RPMI7951 (cell line): ENCODE data around the gene NOXRED1. TPM values are rescaled to one million over a fixed set of nuclear protein-coding genes. Genes with fewer than 3 reads are reported as not detected.
"Not testable (repeated sequence)": the region's sequence is repeated elsewhere in the genome, so short reads cannot be mapped to it uniquely, and the experiment has no call there.

Experiments
- DNase-seq: peaks from one replicate; pipeline ENCODE4 v3.0.0-alpha.2; 2012; ENCODE audit warnings: low read depth
- total RNA-seq: library from RNA; depleted of rRNA; stranded (reverse); fragments of >200 nt; shearing (Covaris generic); gene quantifications from 2 replicates; pipeline ENCODE4 v1.2.3, GENCODE V29; 2014; rRNA removed

Gene NOXRED1, protein sequence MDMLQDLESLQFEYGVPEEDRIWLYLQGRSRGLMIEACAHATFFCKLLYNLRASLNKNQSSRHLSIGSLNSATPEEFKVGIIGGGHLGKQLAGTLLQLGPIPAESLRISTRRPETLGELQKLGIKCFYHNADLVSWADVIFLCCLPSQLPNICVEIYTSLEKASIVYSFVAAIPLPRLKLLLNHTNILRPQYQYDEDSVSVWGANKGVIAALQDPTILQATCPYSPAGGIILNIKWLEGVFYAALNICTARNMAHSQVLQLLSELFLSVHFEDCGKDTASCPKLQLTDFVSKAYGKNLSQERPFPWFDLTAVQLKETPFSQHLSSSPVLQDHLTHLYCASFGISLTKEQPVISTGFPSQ
- not detected in 2 replicates for total RNA-seq

DNA sequence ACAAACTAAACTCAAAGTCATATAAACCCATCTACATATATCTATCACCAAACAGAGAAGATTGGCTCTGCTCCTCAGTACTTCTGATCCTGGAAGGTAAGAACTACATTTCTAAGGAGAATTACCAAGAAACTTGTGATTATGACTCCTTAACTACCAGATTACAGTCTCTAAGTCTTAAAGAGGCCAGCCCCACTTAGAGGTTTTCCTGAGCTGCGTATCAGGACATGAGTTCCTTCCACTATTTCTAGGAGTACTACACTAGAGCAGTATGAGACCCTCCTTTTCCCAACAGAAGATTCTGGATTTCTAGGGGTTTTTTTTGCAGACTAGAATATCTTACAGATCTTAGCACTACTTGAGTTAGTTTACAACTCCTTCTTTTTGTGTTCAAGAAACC is at the start of gene NOXRED1:
Gene NOXRED1 (minus strand): TSS at position 101 of the 400 bp plus-strand sequence. CDS start 634 bp downstream, outside the sequence.
- no peak for DNase-seq

DNA sequence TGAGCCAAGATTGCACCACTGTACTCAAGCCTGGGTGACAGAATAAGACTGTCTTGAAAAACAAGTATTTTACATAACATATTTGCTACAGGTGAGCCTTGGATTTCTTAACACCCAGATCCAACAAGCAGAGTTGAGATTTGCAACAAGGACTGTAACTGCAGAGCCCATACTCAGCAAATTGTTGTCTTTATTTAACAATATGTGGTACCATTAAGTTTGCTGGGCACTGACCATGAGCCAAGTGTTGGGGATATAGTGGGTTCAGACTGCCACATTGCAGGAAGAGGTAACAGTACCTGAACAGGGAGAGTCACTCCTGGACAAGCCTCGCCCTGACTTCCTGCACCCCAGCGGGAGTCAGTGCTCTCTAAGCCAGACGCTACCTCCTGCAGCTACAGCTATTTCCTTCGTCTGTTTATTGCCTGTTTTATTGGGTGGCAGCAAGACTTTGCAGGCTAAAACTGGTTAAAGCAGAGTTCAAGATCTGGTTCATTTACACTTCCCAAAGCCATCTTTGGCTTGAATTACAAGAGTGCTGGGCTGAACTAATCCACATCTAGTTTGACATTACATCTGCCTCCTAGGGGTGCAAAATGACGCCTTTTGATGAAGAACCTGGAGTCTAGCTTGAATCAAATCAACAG is 47.0 kb upstream of the NOXRED1 start:
- no peak for DNase-seq

DNA sequence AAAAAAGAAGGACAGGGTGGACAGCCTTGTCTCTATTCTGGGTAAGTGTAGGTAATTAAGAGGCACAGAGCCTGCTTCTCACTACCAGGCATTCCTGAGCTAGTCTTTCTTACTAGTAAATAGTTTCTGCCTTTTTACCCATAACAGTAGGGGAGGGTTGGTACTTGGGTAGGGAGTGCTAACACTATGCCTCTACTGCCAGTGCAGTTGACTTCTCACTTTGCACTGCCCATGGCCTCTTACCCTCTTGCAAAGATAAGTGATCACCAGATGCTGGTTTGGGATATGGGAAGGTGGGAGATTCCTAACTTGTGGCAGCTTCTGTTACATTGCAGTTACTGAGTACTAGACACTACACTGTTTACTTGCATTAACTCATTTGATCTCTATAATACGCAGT is 46.2 kb upstream of the NOXRED1 start:
- DNase-seq = no peak

DNA sequence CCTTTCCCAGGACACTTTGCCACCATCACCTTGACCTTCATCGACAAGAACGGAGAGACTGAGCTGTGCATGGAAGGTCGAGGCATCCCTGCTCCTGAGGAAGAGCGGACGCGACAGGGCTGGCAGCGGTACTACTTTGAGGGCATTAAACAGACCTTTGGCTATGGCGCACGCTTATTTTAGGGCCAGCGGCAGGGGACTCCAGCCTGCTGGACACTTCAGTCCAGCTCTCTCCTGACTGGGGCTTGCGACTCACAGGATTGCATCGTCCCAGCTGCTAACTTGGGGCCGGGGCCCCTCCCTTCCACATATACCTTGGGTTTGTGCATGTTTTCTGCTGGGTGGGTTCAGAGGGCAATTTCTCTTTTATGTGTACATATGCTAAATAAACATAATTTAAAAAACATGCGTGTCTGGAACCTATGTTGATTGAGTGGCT is 45.8 kb upstream of the NOXRED1 start:
- no peak for DNase-seq

DNA sequence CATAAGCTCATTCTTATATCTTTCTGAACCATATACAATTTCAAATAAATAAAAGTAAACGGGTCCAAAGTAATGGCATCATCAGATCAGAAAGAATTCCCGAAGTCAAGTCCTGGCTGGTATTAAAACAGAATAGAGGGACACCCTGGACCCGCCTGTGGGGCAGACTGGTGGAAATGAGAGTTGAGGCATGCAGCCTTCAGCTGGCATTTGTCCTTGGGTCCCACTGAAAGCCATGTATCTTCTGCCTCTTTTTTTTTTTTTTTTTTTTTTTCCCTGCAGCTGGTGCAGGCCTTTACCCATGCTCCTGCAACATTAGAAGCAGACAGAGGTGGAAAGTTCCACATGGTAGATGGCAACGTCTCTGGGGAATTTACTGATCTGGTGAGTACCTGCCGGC is 44.5 kb upstream of the NOXRED1 start:
- DNase-seq = no peak

DNA sequence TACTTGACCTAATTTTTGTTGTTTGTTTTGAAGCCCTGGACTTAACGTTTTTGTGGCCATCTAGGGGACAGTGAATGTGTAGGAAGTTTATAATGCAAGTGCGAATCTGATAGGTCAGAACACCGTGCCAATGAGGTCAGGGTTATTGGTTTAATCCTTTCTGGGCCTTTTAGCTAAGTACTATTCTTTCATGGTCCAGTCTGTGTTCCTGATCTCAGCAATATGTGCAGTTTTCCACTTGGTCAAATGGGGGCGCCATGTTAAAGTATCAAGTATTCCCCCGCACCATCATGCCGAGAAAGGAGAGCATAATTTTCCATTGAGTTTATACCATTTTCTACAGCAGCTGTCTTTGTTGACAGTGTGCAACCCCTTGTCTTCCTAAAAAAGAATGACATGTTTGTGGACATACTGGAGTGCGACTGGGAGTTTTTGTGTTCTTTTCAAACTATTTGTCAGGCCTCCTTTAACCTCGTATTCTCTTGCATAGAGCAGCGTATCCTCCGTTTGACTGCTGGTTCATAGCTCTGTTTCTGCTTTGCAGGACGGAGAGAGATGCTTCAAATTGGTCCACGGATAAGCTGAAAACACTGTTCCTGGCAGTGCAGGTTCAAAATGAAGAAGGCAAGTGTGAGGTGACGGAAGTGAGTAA is 35.9 kb upstream of the NOXRED1 start:
- DNase-seq = peak; percentile 54

DNA sequence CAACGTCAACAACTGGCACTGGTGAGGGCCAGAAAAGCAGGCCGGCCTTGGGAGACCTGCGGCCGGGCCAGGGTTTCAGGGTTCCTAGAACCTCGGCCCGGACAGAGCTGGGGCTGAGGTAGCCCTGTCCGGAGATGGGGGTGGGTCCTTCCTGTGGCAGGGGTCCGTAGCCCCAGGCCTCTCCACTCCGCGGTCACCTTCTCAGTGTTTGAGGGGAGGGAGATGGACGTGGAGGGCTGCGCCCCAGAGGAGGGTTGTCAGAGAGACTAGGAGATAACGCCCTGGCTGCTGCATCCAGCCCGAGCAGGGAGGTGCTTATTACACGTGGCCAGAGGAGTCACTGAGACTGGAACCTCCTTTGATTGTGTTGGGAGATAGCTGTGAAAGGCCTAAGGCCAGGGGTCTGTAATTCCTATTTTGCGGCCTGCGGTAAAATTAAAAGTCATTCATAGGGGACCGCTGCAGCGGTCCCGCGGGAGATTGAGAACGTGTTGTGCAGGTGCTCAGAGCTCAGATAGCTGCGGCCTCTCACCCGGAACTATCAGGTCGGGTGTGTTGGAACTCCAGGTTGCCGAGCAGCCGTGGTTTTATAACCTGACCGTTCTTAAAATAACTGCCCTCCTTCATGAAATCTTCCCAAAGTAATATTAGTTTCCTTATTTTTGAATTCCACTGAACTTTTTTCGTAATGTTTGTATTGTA is 35.1 kb upstream of the NOXRED1 start:
- DNase-seq = peak; percentile 46

DNA sequence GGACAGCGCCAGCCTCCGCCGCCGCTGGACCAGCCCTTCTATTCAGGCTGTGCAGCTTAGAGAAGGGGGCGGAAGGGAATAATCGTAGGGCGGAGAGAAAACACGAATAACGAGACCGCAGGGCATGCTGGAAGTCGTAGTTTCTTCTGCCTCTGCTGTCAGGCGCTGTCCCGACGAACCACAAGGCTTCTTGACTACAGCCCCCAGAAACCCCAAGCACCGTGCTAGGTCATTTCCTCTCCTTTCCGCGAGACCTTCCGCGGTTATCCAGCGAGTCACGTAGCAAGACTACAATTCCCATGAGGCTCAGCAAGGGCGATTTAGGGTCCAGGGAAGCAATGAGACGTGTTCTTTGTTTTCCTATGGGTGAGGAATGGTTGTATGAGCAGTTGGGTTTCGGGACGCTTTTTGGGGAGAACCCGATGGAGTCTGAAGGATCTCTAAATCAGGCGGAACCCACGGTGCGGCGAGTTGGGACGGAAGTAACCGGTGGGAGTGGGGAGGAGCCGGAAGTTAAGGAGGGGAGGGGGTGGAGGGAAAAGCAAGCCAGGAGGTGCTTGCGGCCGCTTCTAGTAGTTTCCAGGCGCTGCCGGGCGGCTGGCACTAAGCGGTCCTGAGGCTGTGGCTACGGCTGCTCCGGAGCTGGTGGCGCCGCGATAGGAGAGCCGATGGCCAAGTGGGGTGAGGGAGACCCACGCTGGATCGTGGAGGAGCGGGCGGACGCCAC is 34.4 kb upstream of the NOXRED1 start, which contains the start of the genes AHSA1 and VIPAS39:
Gene AHSA1 (plus strand): TSS at position 572 of the 727 bp plus-strand sequence. CDS start 97 bp downstream, at position 669.
Gene VIPAS39 (minus strand): TSS at position 80 of the 727 bp plus-strand sequence. CDS start 3,499 bp downstream, outside the sequence.
- DNase-seq = peak; percentile 98

DNA sequence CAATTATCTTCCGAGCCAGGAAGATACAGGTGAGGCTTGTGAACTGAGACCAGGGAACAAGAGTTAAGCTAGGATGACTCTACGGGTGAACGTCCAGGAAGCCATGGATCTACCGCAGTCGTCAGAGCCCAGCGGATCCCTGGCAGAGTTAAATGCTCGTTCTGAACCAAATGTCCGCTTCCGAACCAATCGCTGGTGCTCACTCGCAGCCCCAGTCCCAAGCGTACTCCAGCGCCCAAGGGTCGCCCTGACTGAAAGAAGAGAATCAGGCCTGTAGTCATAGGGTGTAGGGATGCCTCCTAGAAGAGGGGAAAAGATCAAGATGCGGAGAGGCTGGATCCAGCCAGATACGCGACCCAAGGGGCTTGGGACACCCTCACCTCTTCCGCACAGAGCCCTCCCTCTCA is 33.8 kb upstream of the NOXRED1 start:
- DNase-seq = no peak

DNA sequence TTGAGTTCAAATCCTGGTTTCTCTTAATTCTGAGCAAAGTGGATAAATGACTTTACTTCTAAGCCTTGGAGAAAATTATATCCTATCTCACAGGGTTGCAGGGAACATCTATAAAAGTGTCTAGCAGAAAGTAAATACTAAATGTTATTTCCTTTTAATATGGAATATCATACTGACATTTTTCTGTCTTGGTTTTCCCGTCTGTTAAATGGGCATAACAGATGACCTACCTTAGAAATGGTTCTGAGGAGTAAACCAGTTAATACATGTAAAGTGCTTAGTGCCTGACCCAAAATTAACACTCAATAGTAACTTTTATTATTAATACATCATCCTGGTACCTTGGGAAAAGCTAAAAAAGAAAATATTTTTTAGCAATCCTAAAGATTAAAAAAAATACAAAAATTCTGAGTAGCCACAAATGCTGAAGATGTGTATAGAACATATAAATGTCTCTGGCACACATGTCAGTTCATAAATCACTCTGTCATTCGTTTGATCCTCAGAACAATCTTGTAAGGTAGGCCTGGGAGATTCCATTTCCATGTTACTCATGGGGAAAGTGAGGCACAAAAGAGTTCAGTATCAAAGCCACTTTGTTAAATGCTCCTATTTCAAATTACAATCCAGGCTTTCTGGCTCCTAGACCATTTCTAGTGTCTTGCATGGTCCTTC is 32.8 kb upstream of the NOXRED1 start:
- no peak for DNase-seq

DNA sequence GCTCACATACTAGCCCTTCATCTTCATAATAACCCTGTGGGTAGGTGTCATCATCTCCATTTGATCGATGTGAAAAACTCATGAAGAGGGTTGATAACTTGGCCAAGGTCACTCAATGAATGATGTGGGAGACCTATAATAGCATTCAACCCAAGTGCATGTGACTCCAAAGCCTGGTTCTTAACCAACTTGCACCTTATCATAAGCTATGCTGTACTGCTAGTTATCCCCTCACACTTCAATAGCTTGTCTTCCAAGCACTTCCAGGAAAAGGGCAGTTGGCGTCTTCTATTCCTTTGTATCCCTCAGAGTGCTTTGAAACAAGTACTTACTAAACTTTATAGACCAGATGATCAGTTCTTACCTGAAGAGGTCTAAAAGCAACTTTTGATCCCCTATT is 18.9 kb upstream of the NOXRED1 start:
- no peak for DNase-seq

DNA sequence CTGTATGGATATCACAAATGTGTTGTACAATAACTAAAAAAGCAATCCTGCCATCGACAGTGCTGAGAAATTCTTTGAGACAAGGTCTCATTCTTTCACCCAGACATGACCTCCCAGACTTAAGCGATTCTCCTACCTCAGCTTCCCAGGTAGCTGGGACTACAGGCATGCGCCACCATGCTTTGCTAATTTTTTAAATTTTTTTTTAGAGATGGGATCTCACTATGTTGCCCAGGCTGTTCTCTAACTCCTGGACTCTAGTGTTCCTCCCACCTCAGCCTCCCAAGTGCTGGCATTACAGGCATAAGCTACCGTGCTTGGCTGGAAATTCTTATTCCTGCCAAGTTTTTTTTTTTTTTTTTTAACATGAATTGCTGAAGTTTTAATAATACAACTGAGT is 16.5 kb upstream of the NOXRED1 start:
- no peak for DNase-seq

DNA sequence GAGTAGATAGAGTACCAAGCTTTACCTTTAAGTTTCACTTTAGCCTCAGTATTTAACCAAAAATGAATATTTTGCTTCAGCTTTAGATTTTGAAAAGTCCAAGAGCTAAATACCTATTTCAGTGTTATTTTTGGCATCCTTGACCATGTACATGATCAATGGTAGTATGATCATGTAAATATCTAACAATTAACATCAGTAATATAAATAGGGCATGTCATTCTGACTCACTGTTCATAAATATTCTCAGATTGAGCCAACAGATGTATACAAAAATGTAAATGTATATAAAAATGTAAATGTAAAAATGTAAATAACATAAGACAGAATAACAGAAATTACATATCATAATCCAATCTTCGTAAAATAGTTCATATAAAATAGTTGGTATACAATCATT is 15.3 kb upstream of the NOXRED1 start:
- no peak for DNase-seq

DNA sequence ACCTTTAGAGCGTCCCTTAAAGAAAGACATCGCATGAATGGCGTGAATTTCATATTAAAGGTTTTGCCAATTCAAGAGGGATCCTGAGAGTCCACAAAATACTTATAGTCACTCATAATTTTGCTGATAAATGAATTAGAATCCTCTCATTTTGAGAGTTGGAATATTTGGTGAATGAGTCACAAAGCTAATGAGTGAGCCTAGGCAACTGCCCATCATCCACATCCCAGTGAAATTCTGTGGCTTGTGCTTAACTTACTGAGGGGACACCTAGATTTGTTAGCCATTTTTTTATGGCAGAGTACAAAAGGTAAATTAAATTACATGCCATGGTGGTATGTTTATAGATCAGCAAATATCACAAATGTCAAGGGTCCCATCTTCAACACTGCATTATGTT is 12.7 kb upstream of the NOXRED1 start:
- peak; percentile 18 for DNase-seq

DNA sequence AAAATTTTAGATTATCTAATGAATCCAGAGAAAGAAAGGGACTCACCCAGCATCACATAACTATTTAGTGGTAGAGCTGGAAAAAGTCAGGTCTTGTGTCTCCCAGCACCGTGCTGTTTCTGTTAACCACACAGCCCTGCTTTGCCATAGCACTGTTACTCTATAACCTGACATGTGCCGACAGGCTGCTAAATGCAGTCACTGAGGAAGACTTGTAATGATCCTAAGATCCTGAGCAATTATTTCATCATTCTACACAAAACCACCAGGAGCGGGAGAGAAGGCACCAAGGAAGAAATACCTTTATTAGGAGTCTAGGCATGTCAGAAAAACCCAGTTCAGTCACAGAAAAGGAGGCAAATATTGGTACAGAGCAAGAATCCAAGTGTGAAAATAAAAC is 3.1 kb upstream of the NOXRED1 start:
- DNase-seq = no peak

DNA sequence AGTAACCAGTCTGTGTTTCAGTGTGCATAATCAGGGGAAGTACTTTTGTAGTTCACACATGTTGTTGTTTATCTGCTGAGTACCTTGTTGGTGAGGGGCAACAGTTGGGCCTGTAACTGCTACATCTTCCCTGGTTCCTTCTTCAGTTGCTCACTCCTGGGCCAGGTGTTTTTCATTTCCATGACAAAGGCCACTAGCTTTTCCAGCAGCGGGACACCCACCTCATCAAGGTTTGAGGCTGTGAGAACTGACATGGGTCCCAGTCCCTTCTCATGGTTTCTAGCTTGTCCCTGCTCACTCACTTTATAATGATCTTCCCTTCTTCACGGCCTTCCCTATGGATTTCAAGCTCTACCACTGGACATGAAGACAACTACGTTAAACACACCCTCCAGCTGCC is 1.5 kb upstream of the NOXRED1 start:
- no peak for DNase-seq

DNA sequence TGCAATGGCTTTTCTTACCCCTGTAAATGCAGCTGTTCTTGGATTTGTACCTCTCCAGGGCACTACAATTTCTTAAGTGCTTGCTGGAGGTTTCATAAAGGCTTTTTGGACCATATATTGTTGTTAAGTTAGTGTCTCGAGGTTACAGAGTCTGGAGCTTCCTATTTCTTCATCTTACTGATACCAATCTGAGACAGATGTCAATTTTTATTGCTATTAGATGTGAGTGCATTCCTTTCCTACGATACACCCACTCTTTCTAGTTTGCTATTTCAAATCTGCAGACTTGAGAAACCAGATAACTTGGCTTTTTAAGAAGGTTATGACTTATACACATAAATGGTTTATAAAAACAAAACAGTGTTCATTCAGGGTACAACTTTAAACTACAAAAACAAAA is 2.1 kb downstream of the NOXRED1 start:
- DNase-seq = no peak

DNA sequence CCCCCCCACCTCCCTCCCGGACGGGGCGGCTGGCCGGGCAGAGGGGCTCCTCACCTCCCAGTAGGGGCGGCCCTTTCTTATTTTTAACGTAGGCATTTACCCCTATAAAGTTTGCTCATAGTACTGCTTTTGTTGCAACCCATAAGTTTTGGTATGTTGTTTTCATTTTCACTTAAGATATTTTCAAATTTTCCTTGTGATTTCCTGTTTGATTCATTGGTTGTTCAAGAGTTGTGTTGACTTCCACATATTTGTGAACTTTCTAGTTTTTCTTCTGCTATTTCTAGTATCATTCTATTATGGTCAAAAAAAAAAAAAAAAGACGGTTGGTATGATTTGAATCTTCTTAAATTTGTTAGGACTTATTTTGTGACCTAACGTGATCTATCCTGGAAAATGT is 6.5 kb downstream of the NOXRED1 start:
- no peak for DNase-seq

DNA sequence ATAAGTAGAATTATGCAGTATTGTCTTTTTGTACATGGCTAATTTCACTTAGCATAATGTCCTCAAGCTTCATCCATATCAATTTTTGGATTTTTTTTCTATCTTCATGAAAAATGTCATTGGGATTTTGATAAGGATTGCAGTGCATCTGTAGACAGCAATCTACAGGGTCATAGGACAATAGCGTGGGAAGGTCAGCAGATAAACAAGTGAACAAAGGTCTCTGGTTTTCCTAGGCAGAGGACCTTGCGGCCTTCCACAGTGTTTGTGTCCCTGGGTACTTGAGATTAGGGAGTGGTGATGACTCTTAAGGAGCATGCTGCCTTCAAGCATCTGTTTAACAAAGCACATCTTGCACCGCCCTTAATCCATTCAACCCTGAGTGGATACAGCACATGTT is 7.2 kb downstream of the NOXRED1 start:
- DNase-seq = not testable (repeated sequence)

DNA sequence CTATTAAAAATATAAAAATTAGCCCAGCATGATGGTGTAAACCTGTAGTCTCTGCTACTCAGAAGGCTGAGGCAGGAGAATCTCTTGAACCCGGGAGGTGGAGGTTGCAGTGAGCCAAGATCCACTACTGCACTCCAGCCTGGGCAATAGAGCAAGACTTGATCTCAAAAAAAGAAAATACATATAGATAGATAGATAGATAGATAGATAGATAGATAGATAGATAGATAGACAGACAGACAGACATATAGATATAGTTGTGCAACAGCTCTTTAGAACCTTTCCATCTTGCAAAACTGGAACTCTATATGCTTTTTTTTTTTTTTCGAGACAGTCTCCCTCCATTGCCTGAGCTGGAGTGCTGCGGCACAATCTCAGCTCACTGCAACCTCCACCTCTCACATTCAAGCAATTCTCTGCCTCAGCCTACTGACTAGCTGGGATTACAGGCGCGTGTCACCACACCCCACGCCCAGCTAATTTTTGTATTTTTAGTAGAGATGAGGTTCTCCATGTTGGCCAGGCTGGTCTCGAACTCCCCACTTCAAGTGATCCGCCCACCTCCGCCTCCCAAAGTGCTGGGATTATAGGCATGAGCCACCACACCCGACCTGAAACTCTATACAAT is 7.8 kb downstream of the NOXRED1 start:
- DNase-seq = not testable (repeated sequence)
